NCI-H460 (cell line): Measurements from ENCODE around the gene AMIGO3. TPM values are rescaled to one million over a fixed set of nuclear protein-coding genes. Genes with fewer than 3 reads are reported as not detected.
"Not testable (repeated sequence)": the region's sequence is repeated elsewhere in the genome, so short reads cannot be mapped to it uniquely, and the experiment has no call there.

ENCODE experiments used
- DNase-seq: peaks from one replicate; pipeline ENCODE4 v3.0.0-alpha.2; 2016; ENCODE audit warnings: low read depth; ENCODE audit errors: extremely low read depth
- total RNA-seq: library from RNA; depleted of rRNA; stranded (reverse); fragments of >200 nt; shearing (Covaris generic); gene quantifications from 2 replicates; pipeline ENCODE4 v1.2.3, GENCODE V29; 2014

AMIGO3 gene
- total RNA-seq, 1 experiment from 2014 or later, result not detected

DNA sequence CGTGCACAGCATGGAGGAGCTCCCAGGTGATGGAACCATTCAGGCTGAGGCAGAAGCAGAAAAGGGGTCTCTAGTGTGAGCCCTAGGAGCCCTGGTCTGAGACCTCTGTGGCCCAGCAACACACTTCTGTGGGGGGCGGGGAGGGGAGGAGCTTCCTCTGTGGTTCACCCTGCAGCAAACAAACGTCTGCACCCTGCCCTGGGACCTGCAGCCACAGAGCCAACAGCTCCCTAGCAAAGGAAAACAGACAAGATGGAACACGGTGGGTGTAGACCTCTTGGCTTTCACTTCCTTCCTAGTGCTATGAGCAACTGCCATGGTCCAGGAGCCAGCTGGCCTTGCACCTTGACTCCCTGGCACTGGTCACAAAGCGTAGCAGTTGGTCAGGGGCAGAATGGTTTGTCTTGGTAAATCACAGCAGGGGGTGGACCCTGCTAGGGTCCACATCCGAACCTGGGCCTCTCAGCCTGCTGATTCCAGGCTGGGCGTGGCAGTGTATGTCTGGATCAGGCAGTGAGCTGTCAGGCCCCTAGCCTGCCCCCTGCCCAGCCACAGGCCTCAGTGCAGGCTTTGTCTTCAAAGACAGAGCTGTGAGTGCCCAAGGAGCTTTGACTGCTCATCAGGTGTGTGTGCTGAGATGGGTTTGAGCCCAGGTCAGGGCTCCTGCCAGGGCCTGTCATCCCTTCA, 6.7 kb downstream of the AMIGO3 start:
- no peak for DNase-seq

DNA sequence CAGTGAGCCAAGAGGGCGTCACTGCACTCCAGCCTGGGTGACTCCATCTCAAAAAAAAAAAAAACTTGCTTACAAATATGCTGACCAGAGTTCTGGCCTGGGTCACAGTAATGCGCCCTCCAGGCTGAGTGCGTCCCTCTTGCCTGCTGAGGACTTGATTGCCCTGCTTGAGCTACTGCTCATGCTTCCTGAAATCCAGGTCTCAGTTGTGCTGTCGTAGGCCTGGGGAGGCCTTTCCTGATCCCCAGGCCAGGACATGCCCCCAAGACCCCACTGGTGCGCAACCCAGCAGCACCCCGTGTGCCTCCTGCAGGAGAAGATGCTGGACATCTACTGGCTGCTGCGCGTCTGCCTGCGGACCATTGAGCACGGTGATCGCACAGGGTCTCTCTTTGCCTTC, 7.3 kb downstream of the AMIGO3 start:
- no peak for DNase-seq

DNA sequence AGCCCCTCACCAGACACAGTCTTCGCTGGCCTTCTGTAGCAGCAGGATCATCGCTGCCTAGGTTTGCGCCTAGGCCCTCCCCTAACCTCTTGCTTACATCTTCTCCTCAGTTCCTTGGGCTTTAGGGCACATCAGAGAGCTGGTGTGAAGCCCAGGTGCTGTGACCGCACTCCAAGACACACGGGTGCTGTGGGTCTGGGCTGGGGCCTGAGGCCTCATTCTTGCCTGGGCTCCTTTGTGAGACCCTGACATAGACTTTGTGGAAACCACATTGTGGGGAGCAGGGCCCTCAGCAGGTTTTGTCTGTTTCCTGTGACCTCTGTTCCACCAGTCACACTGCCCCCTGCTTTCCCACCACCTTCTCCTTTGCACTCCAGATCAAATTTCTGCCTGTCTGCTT, 8.0 kb downstream of the AMIGO3 start:
- DNase-seq, result no peak

DNA sequence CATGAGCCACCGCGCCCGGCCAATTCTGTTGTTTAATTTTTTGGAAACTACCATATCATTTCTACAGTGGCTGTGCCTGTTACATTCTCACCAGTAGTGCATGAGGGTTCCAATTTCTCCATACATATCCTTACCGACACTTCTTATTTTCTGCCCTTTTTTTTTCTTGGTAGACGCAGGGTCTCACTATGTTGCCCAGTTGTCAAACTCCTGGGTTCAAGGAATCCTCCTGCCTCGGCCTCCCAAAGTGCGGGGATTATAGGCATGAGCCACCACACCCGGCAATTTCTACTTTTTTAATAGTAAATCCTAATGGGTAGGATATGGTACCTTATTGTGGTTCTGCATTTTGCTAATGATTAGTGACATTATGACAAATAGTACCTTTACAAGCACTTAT, 9.6 kb downstream of the AMIGO3 start:
- no peak for DNase-seq

DNA sequence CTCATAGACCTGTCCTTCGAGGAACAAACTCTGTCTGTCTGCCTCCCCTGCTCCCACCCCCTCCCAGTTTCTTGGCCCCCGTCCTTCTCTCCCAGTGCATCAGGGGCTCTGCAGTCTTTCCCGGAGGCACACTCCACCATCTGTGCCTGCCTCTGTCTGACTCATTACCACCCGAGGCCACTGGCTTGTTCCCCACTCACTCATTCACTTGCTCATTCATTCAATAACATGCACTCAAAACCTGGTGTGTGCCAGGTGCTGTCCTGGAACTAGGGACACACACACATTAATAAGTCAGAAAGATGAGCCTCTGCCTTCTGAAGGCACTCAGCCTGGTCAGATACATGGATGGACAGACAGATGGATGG, 12.4 kb downstream of the AMIGO3 start:
- no peak for DNase-seq

DNA sequence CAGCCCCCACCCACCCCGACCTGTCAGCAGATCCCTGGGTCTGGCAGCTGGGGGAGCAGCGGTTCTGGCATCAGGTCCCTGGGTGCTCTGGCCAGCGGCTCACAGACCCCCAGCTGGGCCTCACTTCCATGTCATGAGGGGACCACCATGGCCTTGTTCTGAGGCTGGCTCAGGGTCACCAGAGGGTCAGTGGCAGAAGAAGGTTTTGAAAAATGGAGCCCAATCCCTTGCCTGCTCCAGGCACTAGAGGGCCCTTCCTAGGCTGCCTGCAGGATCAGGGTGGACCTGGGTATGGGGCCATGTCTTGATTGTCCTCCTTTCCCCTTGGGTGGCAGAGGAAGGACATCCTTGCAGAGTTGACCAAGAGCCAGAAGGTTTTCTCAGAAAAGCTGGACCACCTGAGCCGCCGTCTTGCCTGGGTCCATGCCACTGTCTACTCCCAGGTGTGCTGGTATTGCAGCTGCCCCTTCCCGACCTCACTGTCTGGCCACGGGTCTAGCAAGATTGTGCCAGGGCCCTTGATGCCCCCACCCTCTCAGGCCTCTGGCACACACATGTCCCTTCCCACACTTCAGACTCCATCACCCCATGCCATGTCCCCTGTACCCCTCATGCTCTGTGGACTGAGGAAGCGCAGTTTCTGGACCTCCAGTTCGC, 12.9 kb downstream of the AMIGO3 start:
- no peak for DNase-seq

DNA sequence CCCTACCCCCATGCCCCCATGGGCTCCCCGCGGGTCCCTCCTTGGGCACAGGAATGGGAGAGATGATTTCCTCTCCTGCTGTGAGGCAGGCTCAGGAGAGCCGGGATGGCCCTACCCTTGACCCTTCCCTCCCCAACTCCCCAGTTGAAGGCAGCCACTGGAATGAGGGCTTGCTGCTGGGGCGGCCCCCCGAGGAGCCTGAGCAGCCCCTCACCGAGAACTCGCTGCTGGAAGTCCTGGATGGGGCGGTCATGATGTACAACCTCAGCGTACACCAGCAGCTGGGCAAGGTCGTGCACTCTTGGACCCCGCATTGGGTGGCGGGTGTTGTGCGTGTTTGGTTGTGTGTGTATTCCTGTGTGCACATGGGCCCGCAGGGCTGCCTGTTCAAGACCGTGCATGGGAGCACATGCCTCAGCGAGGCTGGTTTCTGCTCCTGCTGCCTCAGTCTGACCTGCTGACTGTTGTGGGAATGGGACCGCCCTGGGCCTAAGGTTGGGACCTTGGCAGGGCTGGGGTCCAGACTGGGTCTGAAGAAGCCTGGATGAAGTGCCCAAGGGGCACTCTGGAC, 14.0 kb downstream of the AMIGO3 start:
- no peak for DNase-seq

DNA sequence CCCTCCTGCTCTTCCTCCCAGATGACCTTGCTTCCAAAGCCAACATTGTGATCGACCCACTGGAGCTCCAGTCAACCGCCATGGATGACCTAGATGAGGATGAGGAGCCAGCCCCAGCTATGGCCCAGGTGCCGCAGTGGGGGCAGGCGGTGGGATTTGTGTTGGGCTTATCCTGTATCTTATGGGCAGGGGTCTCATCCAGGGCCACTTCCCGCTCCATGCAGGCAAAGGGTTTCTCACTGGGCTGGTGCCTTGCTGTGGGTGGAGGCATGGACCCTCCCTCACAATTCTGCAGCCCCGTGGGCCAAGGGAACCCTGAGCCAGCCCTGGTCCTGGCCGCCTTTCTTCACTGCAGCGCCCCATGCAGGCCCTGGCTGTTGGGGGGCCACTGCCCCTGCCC, 14.9 kb downstream of the AMIGO3 start:
- DNase-seq, result no peak

DNA sequence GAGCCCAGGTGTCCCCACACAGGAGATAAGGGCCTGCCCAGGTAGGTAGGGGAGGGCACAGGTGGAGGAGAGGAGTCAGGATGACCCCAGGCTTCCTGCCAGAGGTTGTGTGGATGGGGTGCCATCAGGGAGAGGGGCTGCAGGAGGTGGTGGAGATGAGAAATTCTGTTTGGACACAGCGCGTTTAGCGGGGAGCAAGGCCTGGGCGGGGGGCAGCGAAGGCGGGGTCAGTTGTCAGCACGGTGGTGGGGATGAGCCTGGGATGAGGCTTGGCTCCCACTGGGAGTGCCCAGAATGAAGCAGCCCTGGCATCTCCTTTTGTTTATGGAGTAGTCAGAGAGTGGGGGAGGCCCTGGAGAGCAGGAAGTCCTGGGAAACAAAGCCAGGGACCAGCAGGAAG, 15.5 kb downstream of the AMIGO3 start:
- no peak for DNase-seq

DNA sequence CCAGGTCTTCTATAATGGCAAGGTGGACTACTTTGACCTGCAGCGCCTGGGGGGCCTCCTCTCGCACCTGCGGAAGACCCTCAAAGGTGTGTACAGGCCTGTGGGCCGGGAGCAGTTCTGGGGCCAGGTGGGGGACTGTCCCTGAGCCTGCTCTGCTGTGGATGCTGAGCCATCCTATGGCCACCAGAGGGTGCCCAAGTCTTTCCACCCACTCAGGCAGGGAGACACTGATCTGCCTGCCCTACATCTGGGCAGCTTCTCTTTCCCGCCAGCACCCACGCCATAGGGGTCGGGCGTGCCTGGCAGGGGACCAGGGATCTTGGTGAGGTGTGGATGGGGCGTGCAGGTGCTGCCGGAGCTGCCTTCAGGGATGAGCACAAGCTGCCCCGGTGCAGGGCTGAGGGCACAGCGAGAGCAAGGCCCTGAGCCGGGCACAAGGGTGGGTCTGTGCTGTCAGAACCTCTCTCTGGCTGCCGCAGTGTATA, 16.0 kb downstream of the AMIGO3 start:
- peak; percentile 60 for DNase-seq

DNA sequence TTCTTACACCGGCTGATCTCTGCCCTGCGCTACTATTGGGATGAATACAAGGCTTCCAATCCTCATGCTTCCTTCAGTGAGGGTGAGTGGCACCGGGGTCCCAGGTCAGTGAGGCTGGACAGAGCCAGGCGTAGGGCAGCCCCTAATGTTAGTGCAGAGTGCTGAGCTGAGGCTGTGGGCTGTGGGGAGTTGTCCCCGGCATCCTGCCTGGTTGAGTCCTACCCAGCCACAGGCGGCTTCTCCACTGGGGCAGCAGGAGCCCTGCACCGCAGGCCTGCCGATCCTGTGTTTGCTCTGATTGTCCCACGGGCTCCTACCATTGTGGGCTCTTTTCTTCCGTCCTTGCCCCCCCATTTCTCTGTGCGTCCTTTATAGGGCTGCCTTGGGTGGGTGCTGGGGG, 16.8 kb downstream of the AMIGO3 start:
- DNase-seq, result no peak

DNA sequence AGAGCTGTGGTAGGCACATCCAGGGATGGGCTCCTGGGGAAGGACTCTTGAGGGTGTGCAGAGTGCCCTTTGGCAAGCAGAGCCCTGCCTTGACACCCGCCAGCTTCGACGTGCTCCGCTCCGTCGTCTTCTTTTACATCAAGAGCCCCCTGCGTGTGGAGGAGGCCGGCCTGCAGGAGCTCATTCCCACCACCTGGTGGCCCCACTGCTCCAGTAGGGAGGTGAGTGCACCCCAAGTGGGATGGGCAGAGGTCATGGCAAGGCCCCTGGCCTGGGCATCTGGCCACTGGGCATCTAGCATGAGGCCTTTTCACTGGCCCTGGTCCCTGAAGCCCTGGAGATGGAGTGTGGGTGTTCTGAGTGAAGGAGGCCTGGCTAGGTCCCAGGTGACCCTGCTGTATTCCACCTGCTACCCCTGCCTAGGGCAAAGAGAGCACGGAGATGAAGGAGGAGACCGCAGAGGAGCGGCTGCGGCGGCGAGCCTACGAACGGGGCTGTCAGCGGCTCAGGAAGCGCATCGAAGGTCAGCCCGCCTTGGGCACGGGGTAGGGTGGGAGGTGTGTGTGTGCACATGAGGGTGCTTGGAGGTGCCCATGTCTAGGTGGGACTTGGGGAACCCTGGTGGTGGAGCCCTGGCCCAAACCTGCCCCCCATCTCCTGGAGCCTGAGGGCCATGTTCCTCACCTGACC, 18.0 kb downstream of the AMIGO3 start:
- no peak for DNase-seq

DNA sequence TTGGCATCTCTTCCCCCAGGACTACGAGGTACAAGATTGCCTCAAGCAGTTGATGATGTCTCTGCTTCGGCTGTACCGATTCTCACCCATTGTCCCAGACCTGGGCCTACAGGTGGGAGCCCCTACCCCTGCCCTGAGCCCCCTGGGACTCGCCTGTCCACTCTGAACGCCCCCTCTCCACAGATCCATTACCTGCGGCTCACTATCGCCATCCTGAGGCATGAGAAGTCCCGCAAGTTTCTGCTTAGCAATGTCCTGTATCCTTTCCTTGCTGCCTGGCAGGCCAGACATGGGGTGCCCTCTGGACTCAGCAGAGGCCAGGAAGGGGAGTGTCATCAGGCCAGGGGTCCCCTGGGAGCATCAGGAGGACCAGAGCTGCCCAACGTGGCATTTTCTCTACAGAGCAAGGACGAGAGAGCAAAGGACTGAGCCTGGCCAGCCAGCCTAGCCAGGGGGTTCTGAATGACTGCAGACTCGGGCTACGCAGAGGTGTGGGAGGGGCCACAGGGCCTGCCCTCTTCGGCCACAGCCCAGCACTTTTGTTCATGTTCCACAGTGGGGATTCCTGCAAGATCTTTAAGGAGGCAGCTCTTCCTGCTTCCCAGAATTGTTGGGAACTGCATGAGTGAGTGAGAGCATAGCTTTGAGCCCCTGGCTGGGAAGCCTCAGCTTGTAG, 18.9 kb downstream of the AMIGO3 start:
- no peak for DNase-seq

DNA sequence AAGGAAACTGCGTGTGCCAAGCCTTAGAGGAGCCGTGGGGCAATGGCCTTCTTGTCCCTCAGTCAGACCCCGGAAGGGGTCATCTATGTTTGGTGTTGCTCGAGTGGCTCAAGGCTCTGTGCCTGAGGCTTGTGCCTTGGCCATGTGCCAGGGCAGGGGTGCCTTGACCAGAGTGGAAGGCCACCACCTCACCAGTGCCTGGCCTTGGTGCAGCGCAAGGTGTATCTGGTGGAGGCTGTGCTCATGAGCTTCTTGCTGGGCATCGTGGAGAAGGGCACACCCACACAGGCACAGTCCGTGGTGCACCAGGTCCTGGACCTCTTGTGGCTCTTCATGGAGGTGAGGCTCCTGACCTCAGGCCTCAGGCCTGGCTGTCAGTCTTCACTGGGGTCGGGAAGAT, 19.5 kb downstream of the AMIGO3 start:
- DNase-seq, result no peak

DNA sequence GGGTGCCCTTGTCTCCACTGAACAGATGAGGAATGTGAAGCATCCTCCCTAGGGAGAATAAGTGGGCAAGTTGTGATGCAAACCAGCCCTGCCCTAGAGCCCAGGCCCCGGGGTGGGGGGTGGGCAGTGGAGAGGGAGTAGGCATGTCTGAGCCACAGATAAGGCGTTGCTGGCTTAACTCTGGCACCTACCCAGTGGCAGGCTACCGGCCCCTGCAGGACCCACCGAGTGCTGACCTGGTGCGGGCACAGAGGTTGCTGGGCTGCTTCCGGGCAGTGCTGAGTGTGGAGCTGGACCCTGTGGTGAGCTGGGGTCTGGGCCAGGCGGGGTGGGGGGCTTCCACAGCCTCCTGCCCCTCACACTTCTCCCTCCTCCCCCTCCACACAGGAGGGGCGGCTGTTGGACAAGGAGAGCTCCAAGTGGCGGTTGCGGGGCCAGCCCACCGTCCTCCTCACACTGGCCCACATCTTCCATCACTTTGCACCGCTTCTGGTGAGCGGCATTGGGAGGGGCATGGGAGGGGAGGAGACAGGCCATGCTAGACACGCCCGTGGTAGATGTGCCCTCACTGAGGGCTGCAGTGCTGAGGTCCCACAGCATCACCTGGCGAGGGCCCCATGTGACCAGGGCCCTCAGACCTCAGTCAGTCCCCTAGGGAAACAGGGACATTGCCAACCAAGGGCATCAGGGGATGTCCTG, 20.1 kb downstream of the AMIGO3 start:
- DNase-seq, result no peak

DNA sequence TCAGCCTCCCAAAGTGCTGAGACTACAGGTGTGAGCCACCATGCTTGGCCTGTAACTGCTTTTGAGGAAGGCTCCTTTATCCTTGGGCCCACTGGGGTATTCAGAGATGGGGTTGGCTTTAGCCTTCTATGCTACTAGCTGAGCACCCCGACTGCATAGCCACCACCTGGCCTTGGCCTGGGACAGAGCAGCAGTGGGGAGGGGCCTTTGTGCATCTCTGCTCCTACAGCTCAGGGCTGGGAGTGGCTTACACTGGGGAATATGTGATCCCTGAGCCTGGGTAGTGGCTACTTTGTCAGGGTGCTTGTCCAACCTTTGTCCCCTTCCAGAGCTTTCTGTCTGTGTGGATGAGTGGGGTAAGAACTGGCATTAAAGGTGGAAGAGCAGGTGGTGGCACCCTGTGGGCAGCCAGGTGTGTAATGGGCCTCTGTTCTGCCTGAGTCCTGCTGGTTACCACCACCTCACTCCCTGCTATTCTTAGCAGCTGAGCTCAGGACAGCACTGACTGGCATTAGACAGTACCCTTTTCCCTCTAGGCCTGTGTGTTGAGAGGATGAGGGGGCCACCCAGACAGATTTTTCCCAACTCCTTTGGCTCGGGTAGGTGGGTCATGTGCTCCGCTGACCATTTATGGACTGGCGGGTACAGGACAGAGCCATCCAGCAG, 24.0 kb downstream of the AMIGO3 start:
- not testable (repeated sequence) for DNase-seq

DNA sequence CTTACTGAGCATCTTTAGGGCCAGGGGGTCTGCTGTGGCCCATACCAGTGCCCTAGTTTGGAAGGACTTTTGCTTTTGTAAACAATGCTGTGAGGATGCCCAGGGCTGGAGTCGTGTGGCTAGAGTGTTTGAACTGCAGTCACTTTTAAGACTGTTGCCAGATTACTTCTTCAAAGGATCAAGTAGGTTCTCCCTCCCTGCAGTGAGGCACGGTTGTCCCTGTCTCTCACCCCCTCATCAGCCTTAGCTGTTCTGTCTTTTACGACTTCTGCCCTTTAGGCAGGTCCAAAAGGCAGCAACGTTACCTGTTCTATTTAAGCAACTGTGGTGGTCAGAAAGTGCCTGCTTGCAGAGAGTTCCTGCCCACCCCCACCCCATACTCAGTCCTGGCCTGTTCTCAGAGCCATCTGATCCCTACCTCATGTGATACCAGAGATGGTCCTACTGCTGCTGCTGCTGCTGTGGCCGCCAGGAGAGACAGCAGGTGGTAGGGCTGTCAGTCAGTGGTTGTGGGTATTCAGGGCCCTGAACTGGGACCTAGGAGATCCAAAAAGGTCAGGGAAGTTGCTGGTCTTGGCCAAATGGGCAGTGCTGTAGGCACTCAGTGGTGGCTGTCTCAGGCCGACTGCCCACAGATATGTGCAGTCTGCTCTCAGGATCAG, 24.9 kb downstream of the AMIGO3 start:
- not testable (repeated sequence) for DNase-seq

DNA sequence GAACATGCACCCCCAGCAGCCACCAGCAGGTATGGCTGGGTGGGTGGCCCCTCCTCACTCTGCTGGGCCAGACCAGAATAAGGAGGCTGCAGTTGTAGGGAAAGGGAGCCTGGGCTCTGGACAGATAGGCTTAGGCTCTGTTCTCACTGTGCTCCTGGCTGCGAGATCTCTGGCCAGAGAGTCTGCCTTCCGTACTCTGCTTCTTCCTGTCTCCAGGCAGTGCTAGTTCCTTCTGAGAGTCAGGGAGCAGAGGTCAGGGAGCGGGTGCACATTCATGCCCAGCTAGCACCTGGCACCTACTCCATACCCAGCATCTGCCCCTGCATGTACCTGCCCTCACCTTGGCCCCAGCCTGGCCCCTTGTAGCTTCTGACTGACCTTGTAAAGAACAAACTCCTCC, 28.0 kb downstream of the AMIGO3 start:
- DNase-seq, result not testable (repeated sequence)

DNA sequence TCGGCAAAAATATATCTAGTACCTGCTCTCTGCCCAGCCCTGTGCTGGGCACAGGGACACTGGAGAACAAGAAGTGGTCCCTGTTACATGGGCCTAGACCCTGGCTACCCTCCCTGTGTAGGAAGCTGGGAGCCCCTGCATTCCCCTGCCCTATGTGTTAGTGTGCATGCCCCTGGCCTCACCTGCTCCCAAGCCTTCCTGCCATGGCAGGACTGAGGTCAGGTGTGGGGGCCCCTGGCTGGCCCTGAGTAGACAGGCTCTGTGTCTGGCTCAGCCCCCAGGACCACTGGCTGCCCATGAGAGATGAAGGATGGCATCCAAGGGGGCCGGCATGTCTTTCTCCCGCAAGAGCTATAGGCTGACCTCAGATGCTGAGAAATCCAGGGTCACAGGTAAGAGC, 28.6 kb downstream of the AMIGO3 start:
- DNase-seq, result not testable (repeated sequence)
